DMS53 (cell line): ENCODE measurements around the gene PDSS2.
"Not testable (repeated sequence)": the region's sequence is repeated elsewhere in the genome, so short reads cannot be mapped to it uniquely, and the experiment has no call there.

Source experiments
- DNase-seq: peaks from one replicate; lab custom pipeline; 2025; lab: John Stamatoyannopoulos, UW

Gene PDSS2

GRCh38 chr6:107418118-107418517, 41.2 kb downstream of the PDSS2 start:
- peak; percentile 22 for DNase-seq

DNA sequence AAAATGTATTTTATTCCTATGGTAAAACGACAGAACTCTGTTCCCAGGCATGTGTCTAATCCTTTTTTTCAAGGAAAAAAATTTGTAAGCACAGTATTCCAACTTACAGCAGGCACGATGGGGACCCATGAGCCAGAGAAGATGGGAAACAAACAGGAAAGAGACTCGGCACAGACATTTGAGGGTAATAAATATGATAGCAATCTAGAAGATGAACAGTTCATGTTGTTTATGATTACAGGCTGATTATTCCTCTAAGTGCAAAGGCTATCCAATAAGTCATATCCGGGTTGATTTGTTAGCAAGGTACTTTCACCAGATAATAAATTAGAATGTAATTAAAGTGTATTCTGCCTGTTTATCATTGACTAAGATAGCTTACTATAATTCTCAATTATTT, 43.2 kb downstream of the PDSS2 start:
- no peak for DNase-seq

DNA sequence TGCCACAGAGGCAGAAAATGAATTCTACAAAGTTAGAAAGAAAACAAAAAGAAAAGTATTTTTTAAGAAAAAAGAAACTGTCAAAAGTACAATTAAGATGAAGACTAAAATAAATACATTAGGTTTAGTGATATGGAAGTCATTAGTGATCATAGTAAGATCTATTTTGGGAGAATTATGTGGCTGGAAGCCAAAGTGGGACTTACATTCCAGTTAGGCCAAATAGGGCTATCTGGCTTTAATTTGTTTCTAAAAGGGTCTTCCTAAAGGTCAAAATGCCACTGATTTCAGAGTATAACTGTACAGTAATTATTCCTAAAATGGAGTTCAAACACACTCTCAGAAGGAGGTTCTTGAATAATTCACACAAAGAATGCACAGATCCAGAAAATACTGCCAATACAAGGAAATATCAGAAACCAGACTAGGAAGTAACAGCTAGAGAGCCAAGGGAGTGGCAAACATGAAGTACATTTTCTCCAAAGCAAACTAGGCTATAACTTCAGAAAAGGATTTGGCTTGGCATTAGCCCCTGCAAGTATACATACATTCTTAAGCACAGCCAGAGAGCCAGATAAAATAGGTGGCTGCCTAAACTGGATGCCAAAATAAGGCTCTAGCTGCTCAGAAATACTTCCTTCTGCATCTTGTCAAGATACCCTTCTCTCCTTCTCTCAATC, 45.3 kb downstream of the PDSS2 start:
- DNase-seq, result no peak

DNA sequence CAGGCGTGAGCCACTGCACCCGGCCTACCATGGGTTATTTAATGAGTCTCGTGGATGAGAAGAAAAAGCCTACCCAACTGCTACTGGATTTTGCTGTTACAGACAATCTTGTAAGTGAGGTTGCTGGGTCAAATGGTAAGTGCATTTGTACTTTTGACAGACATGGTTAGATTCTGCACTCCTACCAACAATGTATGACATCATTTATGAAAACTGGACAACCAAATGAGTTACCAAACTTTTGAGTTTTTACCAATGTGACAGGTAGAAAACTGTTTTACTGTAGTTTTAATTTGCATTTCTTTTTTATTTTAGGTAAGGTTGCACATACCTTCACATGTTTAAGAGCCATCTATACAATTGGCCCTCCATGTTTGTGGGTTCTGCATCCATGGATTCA, 48.2 kb downstream of the PDSS2 start:
- no peak for DNase-seq

- no peak for DNase-seq
Measured at GRCh38 chr6:107409942-107410341, 49.4 kb downstream of the PDSS2 start.

- no peak for DNase-seq
Measured at GRCh38 chr6:107408714-107409113, 50.6 kb downstream of the PDSS2 start.

DNA sequence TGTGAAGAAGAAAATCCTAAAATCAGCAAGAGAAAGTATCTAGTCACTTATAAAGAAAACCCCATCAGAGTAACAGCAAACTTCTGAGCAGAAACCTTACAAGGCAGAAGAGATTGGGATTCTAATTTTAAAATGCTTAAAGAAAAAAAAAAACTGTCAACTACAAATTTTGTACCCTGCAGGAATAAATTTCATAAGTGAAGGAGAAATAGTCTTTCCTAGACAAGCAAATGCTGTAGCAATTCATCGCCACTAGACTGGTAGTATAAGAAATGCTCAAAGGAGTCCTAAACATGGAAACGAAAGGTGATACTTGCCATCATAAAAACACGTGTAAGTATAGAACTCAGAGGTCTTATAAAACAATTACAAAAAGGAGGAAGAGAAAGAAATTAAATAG, 54.4 kb downstream of the PDSS2 start:
- DNase-seq, result no peak

DNA sequence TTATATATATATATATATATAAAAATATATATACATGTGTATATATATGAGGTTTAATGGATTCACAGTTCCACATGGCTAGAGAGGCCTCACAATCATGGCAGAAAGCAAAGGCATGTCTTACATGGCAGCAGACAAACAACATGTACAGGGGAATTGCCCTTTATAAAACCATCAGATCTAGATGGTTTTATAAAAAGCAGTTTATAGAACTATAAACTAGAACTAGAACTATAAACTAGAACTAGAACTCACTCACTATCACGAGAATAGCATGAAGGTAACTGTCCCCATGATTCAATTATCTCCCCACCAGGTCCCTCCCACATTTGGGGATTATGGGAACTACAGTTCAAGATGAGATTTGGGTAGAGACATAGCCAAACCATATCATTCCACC, 56.8 kb downstream of the PDSS2 start:
- DNase-seq, result no peak

- DNase-seq, result no peak
Measured at GRCh38 chr6:107401573-107401972, 57.8 kb downstream of the PDSS2 start.

DNA sequence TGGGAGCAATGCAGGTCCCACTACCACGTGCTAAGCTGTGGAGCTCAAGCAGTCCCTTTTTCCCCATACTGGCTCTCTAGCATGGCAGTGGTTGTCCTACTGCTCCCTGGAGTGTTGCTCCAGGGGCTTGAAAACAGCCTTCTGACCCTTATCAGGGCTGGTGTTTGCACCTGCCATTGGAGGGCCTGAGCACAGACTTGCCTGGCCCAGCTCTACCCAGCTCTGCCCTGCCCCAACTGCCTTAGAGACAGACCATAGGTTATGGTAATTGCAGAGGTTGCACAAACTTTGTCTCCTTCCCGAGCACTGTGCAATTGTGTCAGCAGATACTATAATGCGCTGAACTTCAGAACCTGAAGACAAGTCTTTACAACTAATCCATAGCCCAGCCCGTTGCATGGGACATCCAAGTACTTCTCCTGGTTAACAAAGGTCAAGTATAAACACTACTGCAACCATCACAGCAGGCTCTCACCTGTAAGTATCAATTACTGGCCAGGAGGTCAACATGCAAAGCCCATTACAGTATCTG, 58.7 kb downstream of the PDSS2 start:
- no peak for DNase-seq

- no peak for DNase-seq
Measured at GRCh38 chr6:107399935-107400334, 59.4 kb downstream of the PDSS2 start.

DNA sequence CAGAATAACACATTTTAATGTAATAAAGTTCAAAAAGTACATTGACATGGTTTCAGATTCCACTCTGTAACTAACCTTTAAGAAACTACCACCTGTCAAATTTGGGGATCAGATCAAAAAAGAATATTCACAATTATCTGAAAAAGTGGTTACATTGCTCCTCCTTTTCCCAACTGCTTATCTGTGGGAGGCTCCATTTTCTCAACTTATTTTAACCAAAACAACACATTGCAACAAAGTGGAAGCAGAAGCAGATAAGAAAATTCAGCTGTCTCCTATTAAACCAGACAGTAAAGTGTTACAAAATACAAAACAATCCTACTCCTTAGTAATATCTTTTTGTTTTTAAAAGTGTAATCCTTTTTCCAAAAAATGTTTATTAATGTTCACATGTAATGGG, 61.4 kb downstream of the PDSS2 start:
- no peak for DNase-seq

DNA sequence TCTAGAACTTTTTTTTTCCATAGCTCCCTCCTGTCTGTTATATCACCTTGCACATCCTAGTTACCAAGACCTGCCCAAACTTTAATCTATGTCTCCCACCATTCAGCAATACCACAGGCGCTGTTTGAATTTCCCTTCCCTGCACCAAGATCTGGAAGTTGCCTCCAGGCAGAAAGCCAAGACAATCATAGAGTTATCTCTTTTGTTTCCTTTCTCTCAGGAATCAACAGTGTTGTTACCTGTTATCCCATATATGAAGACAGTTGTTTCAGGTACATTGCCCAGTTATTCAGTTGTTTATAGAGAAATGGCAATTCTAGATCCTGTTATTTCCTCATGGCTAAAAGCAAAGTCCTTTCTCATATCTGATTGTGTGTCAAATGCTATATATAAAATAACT, 63.2 kb downstream of the PDSS2 start:
- DNase-seq, result no peak

- DNase-seq, result no peak
Measured at GRCh38 chr6:107392069-107392468, 67.3 kb downstream of the PDSS2 start.

DNA sequence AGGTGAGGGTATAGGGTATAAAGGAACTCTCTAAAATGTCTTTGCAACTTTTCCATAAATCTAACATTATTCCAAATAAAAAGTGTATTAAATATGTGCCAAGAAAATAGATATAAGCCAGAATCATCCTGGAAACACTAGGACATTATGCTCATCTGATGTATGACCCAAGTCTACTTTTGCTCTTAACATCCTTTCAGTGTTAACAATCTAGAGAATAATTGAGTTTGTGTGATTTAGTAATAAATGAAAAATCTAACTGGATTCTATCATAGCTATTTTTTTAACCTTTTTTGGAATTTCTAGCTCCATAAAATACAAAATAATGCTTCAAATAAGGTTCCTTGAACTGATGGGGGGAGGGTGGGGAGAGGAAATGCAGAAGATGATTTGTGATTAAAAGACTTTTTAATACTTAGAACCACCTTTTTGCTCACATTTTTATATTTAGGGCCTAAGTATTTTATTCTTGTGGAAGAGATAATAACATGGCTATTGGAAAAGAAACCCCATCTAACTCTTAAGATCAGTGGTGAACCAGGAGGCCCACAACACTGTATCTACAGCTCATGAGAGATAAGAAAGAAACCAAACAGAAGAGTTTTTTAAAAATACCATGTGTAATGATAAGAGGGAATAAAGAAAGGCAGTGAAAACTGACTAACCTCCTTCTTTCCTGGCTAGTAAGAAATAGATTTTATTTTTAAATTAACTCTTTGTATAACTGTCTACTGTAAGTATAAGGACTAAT, 68.5 kb downstream of the PDSS2 start:
- no peak for DNase-seq

GRCh38 chr6:107390056-107390455, 69.3 kb downstream of the PDSS2 start:
- no peak for DNase-seq

DNA sequence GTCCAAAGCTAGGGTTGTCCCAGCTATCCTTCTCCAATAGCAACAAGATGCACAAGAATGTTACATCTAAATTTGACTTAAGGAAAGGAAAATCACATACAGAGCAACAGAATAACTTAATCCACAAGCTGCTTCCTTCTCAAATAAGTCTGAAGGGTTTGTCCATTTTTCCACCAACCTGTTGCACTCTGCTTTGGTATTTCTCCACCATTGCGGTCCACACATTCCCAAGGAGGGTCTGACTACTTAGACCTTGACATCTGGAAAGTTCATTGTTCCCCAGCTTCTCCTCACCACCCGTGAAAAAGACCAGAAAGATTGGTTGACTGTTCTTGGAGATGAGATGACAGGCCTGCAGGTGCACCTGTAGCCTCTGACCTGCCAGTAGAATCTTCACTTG, 72.5 kb downstream of the PDSS2 start:
- DNase-seq, result no peak

DNA sequence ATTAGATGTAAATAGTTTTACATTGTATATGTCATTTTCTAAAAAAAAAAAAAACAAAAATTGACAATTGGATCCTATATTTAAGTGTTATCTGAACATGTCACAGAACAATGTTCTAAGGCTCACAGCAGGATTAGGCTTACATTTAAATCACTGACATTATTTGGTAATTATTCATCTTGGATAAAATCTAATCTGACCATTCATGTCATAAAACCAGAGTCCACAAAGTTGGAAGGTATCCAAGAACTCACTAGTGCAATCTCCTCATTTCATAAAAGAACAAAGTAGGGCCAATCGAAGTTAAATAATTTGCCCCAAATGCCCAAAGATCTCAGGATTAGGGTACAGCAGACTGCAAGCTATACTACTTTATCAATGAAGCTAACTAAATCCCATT, 73.0 kb downstream of the PDSS2 start:
- no peak for DNase-seq

GRCh38 chr6:107383705-107384104, 75.7 kb downstream of the PDSS2 start:
- DNase-seq, result no peak

DNA sequence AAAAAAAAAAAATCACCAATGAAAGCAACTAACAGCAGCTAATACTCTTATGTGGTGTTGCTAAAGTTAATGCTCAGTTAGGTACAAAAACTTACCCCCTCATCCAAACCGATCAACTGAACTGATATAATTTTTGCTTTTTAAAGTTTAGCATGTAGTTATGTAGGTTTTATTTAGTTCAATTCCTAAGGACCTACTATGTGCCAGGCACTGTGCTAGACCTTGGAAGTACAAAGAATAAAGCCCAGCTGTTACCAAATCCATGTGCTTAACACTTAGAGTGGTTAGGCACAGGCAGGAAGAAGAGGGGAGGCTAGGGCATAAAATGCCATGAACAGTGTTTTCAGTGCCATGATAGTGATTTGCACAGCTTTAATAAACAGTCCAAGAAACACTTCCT, 85.1 kb downstream of the PDSS2 start:
- DNase-seq, result no peak

DNA sequence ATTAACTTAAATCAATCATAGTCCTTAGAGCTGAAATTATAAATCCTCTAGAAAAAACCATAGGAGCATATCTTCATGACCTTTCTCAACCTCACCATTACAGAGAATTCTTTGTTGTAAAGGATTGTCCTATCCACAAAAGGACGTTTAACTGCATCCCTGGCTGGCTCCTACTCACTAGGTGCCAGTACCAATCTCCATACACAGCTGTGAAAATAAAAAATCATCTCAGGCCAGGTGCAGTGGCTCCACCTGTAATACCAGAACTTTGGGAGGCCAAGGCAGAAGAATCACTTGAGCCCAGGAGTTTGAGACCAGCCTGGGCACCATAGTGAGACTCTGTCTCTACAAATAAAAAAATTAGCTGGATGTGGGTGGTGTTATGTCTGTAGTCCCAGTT, 89.9 kb downstream of the PDSS2 start:
- DNase-seq, result no peak

DNA sequence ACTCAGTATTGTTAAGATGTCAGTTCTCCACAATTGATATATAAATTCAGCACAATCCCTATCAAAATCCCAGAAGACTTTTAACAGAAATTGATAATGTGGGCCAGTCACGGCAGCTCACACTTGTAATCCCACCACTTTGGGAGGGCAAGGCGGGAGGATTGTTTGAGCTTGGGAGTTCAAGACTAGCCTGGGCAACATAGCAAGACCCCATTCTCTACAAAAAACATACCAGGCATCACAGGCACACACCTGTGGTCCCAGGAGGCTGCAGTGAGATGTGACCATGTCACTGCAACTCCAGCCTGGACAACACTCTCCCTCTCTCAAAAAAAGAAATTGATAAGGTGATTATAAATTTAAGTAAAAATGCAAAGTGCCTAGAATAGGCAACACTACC, 90.9 kb downstream of the PDSS2 start:
- no peak for DNase-seq

- DNase-seq, result not testable (repeated sequence)
Measured at GRCh38 chr6:107364173-107364572, 95.2 kb downstream of the PDSS2 start.
